HG03039 (cell line): Measurements from ENCODE around the gene CAMTA2.

Experiments
- ATAC-seq: cut with Tn5 transposase; IDR thresholded peaks from one replicate; pipeline ENCODE4 v1.9.1; 2021; ENCODE audit warnings: mild to moderate bottlenecking, moderate library complexity; ENCODE audit not compliant: unreplicated experiment

The CAMTA2 gene

DNA sequence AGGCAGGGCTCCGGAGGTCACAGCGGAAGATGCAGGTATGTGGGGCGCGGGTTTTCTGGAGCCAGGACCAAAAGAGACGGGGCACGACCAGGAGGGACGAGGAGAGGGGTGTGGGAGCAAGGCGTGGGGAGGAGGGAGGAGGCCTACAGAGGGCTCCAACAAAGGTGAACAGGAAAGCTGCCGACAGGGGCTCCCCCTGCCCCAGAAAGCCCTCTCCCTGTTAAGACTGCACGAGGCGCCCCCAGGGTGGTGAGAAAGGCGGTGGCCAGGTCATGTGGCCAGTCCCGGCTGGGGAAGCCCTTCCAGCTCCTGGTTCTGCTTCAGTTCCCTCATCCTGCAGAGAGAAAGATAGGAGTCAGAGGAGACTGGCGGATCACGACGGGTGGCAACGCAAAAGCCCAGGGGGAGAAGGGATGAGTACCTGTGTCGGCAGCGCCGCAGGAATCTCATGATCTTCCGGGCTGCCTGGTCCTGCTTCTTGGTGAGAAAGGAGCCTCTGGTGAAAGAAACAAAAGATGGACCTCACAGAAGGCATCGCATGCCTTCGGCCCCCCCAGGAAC lies 18.9 kb downstream of the CAMTA2 start:
- ATAC-seq = no peak

DNA sequence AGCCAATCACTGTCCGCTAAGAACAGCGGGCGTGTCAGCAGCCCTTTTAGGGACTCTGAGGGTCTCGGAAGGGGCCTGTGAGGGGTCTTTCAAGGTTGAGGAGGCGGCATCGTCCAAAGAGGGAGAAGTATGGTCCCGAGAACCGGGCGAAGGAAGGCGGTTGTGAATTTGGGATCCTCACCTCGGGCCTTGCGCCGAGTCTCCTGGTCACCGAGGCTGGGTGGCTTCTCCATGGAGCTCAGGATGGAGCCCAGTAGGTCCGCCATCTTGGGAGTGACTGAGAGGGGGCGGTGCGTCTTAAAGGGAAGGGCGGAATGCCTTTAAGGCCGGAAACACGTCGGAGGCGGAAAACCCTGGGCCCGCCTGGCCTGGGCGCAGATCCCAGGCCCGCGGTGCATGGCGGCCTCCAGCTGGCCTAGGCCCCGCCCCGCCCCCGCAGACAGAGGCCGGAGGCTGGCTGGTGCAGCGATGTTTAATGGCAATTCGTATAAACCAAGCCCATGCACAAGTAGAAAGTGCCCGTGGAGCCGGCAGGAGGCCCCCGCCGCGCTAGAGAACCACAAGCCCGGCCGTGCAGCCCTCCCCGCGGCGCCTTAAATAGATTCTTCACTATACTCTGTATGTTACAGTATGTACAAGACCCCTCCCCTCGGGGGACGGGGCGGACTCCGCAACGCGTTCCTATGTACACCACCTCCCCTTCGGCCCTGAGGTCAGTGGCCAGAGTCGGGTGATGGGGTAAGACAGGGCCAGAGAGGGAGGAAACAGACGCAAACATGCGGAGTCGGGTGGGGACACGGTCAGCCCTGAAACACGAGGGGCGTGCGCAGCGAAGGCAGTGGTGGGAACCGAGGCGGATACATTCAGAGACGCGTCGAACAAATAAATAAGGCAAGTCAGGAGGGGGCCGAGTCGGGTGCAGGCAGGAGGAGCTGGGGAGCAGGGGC lies 19.7 kb downstream of the CAMTA2 start, which contains the start of gene SPAG7:
Gene SPAG7, minus strand, starts transcription at position 279 of the 947 bp plus-strand sequence. Its CDS starts 13 bp downstream, at position 266.
- ATAC-seq = peak; percentile 53

DNA sequence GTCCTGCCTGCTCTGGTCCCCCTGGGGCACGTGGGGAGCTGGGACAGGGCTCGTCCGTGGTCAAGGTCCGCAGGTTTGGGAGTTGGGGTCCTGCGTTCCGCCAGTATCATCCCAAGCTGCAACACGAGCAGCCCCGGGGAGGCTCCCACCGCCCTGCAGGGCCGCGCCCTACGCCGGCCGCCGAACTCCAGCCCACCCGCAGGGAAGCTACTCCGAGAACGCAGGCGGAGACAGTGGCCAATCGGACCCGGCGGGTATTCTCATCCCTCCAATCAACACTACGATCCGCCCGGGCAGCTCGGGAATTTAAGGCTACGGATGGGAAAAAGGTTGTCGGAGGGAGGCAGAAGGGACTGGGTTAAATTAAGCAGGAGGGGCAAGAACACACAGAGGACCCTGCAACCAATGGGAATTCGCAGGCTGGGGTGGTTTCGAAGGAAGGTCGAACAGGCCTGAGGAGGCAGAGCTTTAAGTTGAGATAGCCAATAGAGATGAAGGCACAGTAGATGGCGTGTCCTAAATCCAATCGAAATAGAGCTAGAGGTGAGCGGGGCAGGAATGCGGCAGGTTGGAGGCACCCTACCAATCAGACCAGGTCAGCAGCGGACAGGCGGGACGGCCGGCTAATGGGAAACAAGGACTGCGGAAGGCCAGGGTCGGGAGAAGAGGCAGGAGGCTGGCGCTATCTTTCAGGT lies 20.5 kb downstream of the CAMTA2 start:
- ATAC-seq = peak; percentile 80

DNA sequence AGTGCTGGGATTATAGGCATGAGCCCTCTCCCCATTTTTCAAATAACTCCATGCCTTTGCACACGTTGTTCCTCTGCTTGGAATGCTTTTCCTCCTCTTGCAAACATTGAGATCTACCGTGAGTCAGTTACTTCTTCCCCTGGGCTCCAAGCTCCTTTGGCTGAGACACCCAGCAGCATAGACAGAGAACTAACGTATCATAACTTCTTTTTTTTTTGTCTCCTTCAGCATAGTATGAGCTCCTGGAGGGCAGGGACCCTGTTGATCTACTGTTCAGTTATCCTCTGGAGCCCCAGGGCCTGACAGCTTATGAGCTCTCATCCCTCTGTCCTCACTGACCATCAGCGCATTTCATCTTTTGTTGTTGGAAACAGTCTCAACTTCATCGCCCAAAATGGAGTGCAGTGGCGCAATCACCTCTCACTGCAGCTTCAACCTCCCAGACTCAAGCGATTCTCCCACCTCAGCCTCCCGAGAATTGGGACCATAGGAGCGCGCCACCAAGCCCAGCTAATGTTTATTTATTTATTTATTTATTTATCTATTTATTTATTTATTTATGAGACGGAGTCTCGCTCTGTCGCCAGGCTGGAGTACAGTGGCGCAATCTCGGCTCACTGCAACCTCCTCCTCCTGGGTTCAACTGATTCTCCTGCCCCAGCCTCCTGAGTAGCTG lies 22.0 kb downstream of the CAMTA2 start:
- no peak for ATAC-seq

DNA sequence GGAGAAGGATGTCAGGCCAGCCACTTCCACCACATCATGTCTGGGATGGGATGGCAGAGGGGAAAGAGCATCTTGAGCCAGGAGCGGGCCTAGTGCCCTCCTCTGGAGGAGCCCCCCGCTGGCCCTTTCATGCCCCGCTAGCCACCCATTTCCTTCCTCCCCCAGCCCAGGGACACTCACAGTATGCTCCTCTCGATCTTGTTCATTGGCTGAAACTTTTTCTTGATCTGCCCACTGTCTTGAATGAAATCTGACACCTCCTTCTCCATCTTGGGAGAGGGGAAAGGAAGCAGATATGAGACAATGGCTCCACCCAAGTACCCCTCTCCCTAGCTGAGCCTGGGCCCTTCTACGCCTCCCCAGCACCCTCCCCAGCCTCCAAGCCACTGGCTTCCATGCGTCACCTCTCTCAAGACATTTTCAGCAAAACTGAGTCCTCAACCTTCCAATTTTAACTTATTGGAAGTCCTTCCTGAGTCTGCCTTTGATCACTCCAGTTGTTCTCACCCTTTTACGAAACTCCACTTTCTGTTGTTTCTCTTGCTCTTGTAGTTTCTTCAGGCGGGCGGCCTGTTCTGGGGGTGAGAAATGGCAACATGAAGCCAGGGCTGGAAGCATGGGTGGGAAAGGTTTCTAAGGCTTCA lies 27.1 kb downstream of the CAMTA2 start:
- no peak for ATAC-seq

DNA sequence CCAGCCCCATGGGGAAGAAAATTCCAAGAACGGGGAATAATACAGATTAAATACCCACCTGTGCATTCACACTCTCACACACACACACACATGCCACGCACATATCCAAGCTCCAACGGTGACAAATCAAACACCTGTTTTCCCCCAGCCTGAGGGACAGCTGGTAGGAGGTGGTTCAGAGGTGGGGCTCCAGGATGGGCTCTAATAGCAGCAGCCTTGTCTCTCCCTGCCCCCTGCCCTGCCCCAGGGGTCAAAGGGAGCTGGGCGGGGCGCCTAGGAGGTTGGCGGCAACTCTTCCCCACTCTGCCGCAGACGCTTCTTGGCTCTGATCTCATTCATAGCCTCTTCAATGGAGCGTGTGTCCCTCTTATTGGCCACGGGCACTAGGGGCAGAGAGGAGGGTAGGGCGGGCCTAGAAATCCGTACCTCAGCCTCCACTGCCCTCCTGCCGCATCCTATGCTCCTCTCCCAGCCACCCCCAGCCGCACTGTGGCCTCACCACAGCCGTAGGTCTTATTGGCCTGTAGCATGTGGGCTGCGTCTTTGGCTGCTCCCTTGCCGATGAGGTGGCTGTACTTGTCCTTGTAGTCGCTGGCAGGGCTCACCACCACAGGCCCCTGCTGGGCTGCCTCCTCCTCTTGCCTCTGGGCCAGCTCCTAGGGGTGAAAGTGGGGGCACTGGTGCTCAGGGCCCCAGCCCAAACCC lies 28.1 kb downstream of the CAMTA2 start:
- ATAC-seq = no peak

DNA sequence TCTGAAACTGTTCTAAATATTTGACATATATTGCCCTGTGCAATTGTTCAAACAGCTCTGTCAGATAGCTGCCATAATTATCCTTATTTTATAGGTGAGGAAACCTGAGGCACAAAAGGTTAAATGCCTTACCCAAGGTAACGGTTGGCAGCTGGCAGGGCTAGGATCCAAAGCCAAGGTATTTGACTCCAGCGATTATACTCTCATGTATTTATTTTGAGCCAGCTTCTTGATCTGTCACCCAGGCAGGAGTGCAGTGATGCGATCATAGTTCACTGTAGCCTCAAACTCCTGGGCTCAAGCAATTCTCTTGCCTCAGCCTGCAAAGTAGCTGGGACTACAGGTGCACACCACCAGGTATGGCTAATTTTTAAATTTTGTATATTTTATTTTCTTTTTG lies 29.4 kb downstream of the CAMTA2 start:
- no peak for ATAC-seq

DNA sequence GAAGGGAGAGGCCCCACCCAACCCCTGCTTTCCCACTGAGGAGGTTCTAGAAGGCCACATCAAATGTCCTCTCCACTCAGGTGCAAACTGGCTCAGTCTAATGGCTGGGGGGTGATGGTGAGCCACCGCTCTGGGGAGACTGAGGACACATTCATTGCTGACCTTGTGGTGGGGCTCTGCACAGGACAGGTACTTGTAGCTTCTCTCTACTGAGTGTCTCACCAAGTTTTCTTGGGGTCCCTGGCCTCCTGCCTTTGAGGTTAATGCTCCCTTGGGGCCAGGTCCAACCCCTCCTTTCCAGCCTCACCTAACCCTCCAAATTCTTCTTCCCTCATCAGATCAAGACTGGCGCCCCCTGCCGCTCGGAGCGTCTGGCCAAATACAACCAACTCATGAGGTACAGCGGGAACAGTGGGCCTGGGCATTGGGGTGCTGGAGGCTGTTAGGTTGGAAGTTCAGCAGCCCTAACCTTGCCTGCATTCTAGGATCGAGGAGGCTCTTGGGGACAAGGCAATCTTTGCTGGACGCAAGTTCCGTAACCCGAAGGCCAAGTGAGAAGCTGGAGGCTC lies 30.9 kb downstream of the CAMTA2 start:
- no peak for ATAC-seq

DNA sequence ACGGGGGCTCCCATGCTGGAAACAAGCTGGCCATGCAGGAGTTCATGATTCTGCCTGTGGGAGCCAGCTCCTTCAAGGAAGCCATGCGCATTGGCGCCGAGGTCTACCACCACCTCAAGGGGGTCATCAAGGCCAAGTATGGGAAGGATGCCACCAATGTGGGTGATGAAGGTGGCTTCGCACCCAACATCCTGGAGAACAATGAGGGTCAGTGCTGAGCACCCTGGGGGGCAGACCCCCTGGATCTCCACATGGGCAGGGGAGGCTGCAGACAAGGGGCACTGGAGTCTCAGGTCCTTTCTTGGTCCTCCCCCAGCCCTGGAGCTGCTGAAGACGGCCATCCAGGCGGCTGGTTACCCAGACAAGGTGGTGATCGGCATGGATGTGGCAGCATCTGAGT lies 32.4 kb downstream of the CAMTA2 start:
- ATAC-seq = no peak

DNA sequence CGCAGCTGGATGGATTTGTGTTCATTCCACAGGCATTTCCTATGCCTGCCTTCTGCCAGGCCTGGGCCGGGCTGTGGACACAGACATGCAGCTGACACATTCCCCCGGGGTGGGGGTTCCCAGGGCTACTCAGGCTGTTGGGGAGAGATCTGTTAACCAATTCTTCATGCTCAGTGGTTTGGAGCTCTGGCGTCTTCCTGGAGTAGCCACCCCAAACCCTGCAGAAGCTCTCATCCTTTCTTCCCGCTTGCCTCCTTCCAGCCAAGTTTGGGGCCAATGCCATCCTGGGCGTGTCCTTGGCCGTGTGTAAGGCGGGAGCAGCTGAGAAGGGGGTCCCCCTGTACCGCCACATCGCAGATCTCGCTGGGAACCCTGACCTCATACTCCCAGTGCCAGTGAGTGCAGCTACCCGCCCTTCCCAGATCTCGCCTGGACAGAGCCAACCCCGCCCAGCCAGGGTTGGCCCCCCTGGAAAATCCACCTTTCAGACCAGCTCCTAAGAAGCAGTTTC lies 34.0 kb downstream of the CAMTA2 start:
- ATAC-seq = no peak

DNA sequence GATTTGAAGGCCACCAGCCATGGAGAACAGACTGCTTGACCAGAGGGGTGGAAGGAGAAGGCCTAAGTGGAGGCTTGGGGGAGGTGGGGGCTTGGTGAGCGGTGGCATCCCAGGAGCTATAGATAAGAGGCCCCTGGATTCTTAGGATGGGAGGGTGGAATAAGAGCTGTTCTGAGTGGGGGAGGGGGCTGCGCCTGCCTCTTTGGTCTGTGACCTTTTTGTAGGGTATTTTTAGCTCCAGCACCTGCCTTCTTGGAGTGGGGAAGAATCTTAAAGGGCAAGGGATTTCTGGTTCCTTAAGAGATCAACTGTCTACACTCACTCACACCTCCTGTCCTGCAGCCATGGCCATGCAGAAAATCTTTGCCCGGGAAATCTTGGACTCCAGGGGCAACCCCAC lies 36.0 kb downstream of the CAMTA2 start:
- no peak for ATAC-seq

DNA sequence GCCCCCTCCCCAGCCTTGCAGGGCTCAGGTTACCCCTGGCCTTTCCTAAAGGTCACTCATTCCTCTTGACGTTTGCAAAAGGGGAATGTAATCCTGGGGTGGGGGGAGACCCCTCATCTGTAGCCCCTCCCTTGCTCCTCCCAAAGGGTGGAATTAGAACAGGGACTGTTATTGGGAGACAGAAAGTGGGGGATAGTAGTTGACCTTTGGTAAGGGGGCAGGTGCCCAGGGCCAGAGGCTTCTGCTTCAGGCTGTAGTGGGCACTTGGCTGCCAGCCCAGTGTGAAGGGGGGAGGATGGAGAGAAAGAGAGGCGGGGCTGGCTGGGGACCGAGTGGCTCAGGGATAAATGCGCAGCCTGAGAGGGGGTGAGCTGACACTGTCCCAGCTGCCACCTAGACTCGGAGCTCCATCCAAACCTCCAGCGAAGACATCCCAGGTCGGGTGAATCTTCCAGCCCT lies 36.7 kb downstream of the CAMTA2 start, which contains the start of gene ENO3:
Gene ENO3, plus strand, starts transcription at position 374 of the 459 bp plus-strand sequence. CDS start 711 bp downstream, outside the sequence.
- ATAC-seq = no peak

DNA sequence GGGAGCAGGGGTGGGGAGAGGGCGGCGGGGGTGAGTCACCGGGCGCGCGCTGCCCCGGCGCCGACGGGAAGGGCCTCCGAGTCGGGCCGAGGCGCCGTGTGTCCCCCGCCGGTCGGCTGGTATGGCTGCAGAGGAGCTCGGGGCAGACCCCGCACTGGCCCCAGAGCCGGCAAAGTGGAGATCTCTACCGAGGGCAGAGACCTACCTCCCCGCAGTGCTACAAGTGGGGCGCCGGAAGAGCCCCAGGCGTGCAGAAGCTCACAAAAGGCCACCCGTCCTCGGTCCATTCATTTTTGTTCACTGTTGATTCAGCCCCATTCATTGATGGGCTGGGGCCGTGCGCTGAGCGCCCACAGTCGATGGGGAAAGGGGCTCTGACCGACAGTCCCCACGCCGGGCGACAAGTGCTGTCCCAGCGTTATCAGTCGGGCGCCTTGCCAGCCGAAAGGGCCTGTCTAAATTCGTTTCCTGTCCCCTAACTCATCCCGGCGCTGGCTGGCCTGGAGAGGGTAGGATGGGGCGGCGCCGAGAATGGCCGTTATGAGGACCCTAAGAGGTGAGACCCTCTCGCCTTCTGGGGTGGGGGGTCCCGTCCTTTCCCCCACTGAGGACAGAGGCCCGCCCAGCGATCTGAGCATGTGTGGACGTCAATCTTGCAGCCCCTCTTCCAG lies 37.3 kb downstream of the CAMTA2 start:
- ATAC-seq = peak; percentile 5

DNA sequence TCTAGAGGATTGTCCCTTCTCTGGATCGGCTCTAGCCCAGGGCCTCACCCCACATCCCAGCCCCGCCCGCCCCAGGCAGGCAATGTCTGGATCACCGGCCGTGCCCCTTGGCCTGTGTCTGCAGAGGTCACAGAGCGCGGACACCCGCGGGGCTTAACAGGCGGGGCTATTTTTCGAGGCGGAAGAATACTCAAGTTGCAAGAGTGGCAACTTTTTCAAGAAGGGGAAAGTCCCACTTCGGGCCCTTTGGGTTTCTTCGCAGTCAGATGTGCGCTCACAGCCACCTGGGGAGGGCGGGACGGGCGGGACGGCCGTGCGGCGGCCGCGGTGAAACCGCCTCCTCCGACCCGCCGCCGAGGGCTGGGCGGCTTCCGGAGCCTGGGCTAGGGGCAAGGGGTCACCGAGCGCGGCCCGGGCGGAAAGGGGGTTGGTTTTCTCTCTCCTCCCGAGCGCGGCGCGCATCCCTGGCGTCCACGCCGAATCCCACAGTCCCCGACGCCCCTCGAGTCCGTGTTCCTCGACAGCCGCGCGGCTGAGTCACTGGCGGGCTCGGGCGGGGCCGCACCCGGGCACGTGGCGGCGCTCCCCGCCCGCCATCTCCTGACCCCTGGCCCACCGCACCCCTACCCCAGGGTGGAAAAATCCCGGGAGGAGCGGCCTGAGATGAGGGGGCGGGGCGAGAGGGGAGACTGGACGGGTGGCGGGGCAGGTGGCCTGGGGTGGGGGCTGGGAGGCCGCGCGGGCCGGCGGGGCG lies 38.0 kb downstream of the CAMTA2 start:
- ATAC-seq = peak; percentile 22

DNA sequence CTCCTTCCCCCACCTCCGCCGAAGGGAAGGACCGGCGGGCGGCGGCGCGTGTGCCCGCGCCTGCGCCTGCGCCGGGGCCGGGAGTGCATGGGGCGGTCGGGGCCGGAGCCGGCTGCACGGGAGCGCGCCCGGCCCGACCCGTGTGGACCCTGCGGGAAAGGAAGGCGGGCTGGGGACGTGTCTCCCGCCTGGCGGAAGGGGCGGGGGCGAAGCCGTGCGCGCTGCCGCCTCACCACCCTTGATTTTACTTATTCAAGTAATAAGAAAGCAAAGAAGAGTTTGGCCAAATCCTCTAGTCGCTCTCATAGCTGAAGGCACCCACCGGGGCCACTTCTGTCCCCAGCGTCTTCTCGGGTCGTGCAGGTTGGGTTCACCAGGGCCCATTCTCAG lies 38.5 kb downstream of the CAMTA2 start:
- peak; percentile 26 for ATAC-seq

DNA sequence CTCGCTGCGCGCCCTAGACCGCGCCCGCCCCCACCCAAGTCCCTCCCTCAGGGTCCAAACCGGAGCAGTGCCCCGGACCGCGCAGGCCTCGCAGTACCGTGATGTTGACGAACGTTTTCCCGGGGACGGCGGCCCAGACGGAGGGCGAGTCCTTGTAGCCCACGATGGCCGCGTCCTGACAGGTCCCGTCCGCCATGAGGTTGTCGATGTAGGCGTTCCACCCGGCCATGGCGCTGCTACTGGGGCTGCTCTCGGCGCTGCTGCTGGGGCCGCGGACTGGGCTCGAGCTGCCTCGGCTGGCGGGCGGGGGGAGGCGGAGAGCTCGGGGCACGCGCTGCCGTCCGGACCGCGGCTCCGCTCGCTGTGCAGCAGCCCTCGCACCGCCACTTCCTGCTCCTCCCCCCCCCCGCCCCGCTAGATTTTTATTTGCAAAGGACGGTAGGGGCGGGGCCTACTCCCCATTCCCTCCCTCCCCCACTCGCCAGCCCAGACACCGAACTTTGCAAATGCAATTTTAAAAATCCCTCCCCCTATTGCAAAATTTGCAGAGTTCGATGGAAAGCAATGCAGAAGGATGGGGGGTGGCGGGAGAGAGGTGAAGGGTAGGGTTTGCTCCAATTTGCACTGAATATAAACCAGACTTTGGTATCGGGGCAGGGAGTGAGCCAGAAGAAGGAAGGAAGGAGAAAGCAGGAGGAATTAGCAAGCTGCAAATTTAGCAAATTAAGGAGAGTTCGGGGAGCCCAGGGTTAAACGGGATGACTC lies 39.1 kb downstream of the CAMTA2 start, which contains the start of gene PFN1:
Gene PFN1, minus strand, starts transcription at position 365 of the 765 bp plus-strand sequence. Its CDS starts 136 bp downstream, at position 229.
- ATAC-seq = peak; percentile 19
